ENCODE measurements around the gene SLC17A8.

Gene SLC17A8

GRCh38 chr12:100371146-100371545 is 14.3 kb downstream of the SLC17A8 start:
- TF ChIP-seq CTCF (IDR thresholded peaks at IDR 0.05; ENCODE audit: insufficient read depth, missing control alignments), result no peak
- DNase-seq (ENCODE audit: insufficient read length, low spot score) (no peak), FAIRE-seq (no peak)

GRCh38 chr12:100372853-100373640 is 16.2 kb downstream of the SLC17A8 start:
- TF ChIP-seq CTCF (IDR thresholded peaks at IDR 0.05; ENCODE audit: insufficient read depth, missing control alignments), result no peak
- DNase-seq (ENCODE audit: insufficient read length, low spot score), result no peak
- no peak for FAIRE-seq

- TF ChIP-seq CTCF (IDR thresholded peaks at IDR 0.05; ENCODE audit: insufficient read depth, missing control alignments), result no peak
- FAIRE-seq (no peak), DNase-seq (ENCODE audit: insufficient read length, low spot score) (no peak)
Measured at GRCh38 chr12:100375038-100375735, 18.3 kb downstream of the SLC17A8 start.

- FAIRE-seq (no peak), DNase-seq (ENCODE audit: insufficient read length, low spot score) (no peak)
- no peak for TF ChIP-seq CTCF (IDR thresholded peaks at IDR 0.05; ENCODE audit: insufficient read depth, missing control alignments)
Measured at GRCh38 chr12:100376161-100376560, 19.3 kb downstream of the SLC17A8 start.

GRCh38 chr12:100381379-100381778 is 24.5 kb downstream of the SLC17A8 start:
- DNase-seq (ENCODE audit: insufficient read length, low spot score) (no peak), FAIRE-seq (no peak)
- TF ChIP-seq CTCF (IDR thresholded peaks at IDR 0.05; ENCODE audit: insufficient read depth, missing control alignments), result no peak

GRCh38 chr12:100382338-100382737 is 25.5 kb downstream of the SLC17A8 start:
- no peak for TF ChIP-seq CTCF (IDR thresholded peaks at IDR 0.05; ENCODE audit: insufficient read depth, missing control alignments)
- DNase-seq (ENCODE audit: insufficient read length, low spot score), result no peak
- no peak for FAIRE-seq

Measured in D721Med (cell line).